NCI-H69 (cell line): ENCODE results near the gene TIAM2.

Experiments used
- DNase-seq: peaks from one replicate; lab custom pipeline; 2025; lab: John Stamatoyannopoulos, UW

The TIAM2 gene

GRCh38 chr6:155026022-155026705 lies 31.0 kb downstream of the TIAM2 start:
- peak; percentile 19 for DNase-seq

GRCh38 chr6:155026706-155027045 lies 31.6 kb downstream of the TIAM2 start:
- DNase-seq: no peak

GRCh38 chr6:155030148-155030720 lies 35.1 kb downstream of the TIAM2 start:
- no peak for DNase-seq

GRCh38 chr6:155031091-155031490 lies 36.0 kb downstream of the TIAM2 start:
- no peak for DNase-seq

- DNase-seq: no peak
Measured at GRCh38 chr6:155033021-155033791, 38.1 kb downstream of the TIAM2 start.

- DNase-seq: no peak
Measured at GRCh38 chr6:155036907-155037306, 41.8 kb downstream of the TIAM2 start.

GRCh38 chr6:155038104-155038503 lies 43.0 kb downstream of the TIAM2 start:
- no peak for DNase-seq

GRCh38 chr6:155038527-155038926 lies 43.4 kb downstream of the TIAM2 start:
- DNase-seq: no peak

- DNase-seq: no peak
Measured at GRCh38 chr6:155039618-155040017, 44.5 kb downstream of the TIAM2 start.

- peak; percentile 70 for DNase-seq
Measured at GRCh38 chr6:155040154-155040553, 45.0 kb downstream of the TIAM2 start.

GRCh38 chr6:155040901-155041650 lies 46.0 kb downstream of the TIAM2 start:
- no peak for DNase-seq

- DNase-seq: no peak
Measured at GRCh38 chr6:155041741-155042279, 46.7 kb downstream of the TIAM2 start.

- DNase-seq: no peak
Measured at GRCh38 chr6:155042983-155043382, 47.9 kb downstream of the TIAM2 start.

GRCh38 chr6:155045561-155046404 lies 50.7 kb downstream of the TIAM2 start:
- DNase-seq: no peak

- no peak for DNase-seq
Measured at GRCh38 chr6:155047523-155047922, 52.4 kb downstream of the TIAM2 start.

GRCh38 chr6:155050311-155050710 lies 55.2 kb downstream of the TIAM2 start:
- DNase-seq: no peak

- DNase-seq: no peak
Measured at GRCh38 chr6:155054491-155055250, 59.6 kb downstream of the TIAM2 start.

- no peak for DNase-seq
Measured at GRCh38 chr6:155055729-155056128, 60.6 kb downstream of the TIAM2 start.

GRCh38 chr6:155056756-155057155 lies 61.6 kb downstream of the TIAM2 start:
- no peak for DNase-seq

GRCh38 chr6:155061381-155061780 lies 66.3 kb downstream of the TIAM2 start:
- no peak for DNase-seq
